Measurements from ENCODE around the gene SDC4. TPM values are rescaled to one million over a fixed set of nuclear protein-coding genes. Genes with fewer than 3 reads are reported as not detected.
A peak's percentile ranks its signal among the peaks of the same experiment; 100 is the strongest.

SDC4 gene
- polyA plus RNA-seq, 4 donors, result 152 to 172 (median 165) TPM

GRCh38 chr20:45301824-45302271, 46.4 kb downstream of the SDC4 start:
- DNase-seq (ENCODE audit: low read depth in 4 of 4, low spot score in 2 of 4), result no peak

- no peak for DNase-seq (ENCODE audit: low read depth in 4 of 4, low spot score in 2 of 4)
Observed at GRCh38 chr20:45300961-45301360, 47.3 kb downstream of the SDC4 start.

- DNase-seq (ENCODE audit: low read depth in 4 of 4, low spot score in 2 of 4), result no peak
Observed at GRCh38 chr20:45299786-45300185, 48.4 kb downstream of the SDC4 start.

DNA sequence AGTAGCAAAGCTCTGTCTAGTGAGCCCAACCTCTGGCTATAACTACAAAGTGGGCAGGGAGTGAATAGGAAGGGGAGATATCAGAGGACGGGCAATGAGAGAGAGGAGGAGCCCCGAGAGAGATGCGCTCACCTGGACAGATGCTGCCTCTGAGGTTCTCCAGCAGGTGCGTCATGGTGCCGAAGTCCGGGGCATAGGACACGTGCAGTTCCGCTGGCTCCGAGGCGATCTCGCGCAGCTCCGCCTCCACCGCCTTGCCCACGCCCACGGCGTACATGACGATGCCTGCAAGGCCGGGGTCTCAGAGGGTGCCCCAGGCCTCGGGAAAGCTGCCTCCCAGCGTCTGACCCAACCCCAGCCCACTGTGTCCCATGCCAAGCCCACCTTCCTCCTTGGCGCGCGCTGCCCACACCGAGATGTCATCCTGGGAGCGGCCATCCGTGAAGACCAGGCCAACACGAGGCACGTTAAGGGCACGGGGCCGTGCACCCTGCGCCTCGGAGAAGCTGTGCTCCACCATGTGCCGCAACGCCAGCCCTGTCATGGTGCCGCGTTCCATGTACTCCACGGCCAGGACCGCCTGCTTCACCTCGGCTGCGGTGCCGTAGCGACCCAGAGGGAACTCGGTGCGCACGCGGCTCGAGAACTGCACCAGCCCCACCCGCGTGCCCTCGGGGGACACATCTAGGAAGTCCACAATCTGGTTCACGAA, 50.3 kb downstream of the SDC4 start:
- no peak for DNase-seq (ENCODE audit: low read depth in 4 of 4, low spot score in 2 of 4)

DNA sequence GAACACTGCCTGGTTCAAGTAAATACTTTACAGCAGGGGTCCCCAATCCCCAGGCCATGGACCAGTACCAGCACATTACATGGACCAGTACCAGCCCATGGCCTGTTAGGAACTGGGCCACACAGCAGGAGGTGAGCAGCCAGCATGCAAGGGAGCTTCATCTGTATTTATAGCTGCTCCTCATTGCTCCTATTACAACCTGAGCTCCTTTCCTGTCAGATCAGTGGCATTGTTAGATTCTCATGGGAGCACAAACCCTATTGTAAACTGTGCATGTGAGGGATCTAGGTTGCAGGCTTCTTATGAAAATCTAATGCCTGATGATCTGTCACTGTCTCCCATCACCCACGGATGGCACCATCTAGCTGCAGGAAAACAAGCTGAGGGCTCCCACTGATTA, 53.6 kb downstream of the SDC4 start:
- DNase-seq (ENCODE audit: low read depth in 4 of 4, low spot score in 2 of 4), result no peak

DNA sequence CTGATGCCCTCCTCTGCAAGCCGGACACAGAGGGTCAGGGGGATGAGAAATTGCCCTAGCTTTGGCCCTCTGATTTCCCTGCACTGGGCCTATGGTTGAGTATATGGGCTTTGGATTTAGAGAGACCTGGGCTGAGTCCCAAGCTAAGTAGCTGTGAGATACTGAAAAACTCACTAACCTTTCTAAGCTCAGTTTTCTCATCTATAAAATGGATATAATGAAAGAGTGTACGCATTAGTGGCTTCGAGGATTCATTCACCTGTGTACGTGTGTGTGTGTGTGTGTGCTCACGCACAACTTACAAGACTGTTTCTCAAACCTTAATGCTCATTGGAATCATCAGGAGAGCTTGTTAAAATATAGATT, 54.2 kb downstream of the SDC4 start:
- no peak for DNase-seq (ENCODE audit: low read depth in 4 of 4, low spot score in 2 of 4)

DNA sequence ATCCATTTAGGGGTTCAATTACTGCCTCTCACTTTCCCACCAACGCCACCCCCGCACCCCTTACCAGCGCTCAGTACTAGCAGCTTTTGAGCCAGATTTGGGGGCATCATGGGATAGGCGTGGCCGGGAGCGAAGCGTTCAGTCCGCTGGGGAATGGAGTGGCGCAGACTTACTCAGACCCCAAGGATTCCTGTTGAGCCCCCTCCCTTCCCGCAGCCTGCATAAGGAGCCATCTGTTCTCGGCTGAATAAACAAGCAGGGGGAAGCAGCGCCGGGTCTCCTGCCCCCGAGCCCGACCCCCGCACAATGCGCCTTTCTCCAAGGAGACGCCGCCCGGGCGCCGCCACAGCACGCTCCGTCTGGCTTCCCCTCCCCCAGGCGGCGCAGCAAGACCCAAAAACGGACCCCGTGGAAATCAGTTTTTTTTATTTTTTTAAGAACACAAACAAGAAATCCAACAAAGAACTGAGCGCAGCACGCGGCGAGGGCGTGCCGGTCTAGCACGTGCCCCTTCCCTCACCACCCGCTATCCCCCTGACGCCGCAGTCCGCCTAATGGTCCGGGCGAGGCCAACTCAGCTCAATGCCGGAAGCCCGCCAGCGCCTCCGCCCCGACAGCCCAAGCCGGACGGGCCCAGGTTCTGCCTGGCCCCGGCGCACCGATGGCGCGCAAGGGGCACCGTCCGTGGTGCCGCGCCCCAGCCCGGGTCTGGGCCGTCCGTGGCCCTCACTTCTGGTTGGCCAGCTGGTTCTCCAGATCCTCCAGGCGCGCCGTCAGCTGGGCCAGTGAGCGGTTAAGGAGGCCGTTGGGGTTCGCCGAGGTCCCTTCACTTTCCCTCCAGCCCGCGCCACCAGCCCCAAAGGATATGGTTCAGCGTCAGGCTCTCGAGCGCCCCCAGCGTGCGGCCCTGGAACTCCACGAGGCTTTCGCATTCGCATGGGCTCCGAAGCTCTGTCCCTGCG, 54.9 kb downstream of the SDC4 start:
- peak in 3 of 4 donors; percentile 54 to 69 (median 59) for DNase-seq (ENCODE audit: low read depth in 4 of 4, low spot score in 2 of 4)

- no peak for DNase-seq (ENCODE audit: low read depth in 4 of 4, low spot score in 2 of 4)
Observed at GRCh38 chr20:45292343-45292742, 55.9 kb downstream of the SDC4 start.

GRCh38 chr20:45291526-45291925, 56.7 kb downstream of the SDC4 start:
- DNase-seq (ENCODE audit: low read depth in 4 of 4, low spot score in 2 of 4), result no peak

DNA sequence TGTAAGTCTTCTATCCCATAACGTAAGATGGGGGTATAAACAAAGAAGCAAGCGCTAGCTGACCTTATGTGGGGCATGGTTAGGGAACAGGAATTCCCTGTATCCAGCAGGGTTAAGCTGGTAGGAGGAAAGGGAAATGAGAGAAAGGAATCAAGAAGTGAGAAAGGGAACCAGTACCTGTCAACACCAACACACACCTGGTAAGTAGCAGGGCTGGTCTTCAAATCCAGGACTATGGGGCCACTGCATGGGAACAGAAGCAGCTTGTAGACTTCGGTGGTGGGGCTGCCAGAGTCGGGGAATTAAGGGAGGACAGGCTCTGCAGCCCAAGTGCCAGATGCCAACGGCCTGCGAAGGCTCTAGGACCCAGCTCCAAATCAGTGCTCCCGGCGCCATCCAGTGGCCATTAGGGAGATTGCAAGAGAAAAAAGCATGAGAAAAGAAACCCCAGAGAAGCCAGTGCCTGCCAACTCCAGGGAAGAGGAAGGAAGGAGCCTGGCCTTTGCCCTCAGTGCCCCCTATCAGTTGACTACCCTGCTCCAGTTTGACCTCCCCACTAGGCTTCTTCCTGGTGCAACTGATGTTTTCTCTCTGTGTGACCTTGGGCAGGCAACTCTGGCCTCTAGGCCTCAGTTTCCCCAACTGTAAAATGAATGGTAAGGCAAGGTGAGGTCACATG, 57.4 kb downstream of the SDC4 start:
- peak in 2 of 4 donors; percentile 57 to 80 for DNase-seq (ENCODE audit: low read depth in 4 of 4, low spot score in 2 of 4)

- no peak for DNase-seq (ENCODE audit: low read depth in 4 of 4, low spot score in 2 of 4)
Observed at GRCh38 chr20:45289942-45290676, 58.1 kb downstream of the SDC4 start.

DNA sequence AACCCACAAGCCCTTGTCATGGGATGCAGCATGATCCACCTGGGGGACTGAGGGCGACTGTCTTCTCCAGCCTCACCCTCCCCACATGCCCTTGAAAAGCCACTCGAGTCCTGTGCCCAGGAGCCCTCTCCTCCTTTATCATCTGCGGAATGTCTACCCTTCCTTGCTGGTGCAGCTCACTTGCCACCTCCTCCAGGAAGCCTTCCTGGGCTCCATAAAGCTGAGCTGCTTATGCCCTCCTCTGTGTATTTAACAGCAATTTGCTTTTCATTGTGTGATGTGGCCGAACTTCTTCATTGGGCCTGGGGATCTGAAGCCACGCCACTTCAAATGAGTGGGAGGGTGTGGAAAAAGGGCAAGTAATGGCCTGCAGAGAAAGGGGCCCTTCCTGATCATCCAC, 59.4 kb downstream of the SDC4 start:
- no peak for DNase-seq (ENCODE audit: low read depth in 4 of 4, low spot score in 2 of 4)

GRCh38 chr20:45288376-45288775, 59.8 kb downstream of the SDC4 start:
- no peak for DNase-seq (ENCODE audit: low read depth in 4 of 4, low spot score in 2 of 4)

GRCh38 chr20:45283551-45284057, 64.6 kb downstream of the SDC4 start:
- no peak for DNase-seq (ENCODE audit: low read depth in 4 of 4, low spot score in 2 of 4)

DNA sequence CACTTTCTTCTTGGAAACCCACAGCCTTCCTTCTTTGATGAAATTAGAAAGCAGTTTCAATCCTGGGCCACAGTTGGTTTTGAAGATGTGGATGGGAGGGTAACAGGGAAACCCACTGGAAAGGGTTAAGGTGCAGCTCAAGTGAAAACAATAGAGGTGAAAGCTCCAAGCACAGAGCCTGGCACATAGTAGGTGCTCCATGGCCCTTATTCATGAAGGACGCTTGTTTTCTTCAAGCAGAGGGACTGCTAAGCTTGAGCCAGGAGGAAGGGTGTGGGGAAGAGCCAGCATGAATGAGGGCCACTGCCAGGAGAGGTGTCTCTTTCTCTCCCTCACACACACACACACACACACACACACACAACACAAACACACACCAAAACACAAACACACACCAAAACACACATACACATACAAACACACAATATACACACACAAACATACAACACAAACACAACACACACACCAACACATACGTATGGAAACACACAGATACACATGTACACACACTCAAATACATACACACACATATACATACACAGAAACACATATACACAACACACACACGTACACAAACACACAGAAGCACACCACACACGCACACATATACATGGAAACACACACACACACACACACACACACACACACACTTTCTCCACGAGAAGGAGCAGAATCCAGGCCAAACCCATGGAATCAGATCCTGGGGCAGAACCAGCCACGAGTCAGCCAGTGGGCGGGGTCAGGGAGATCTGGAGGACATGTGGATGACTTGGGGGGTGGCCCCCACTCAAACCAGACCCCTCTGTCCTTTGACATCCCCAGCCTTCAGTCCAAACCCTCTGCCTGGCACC, 65.3 kb downstream of the SDC4 start:
- no peak for DNase-seq (ENCODE audit: low read depth in 4 of 4, low spot score in 2 of 4)

GRCh38 chr20:45279992-45280391, 68.2 kb downstream of the SDC4 start:
- no peak for DNase-seq (ENCODE audit: low read depth in 4 of 4, low spot score in 2 of 4)

GRCh38 chr20:45275338-45275737, 72.9 kb downstream of the SDC4 start:
- no peak for DNase-seq (ENCODE audit: low read depth in 4 of 4, low spot score in 2 of 4)

All from left renal cortex interstitium (tissue), 4 donors.